ENCODE data around the gene CRYGA.
"Not testable (repeated sequence)": the region's sequence is repeated elsewhere in the genome, so short reads cannot be mapped to it uniquely, and the experiment has no call there.

CRYGA gene

DNA sequence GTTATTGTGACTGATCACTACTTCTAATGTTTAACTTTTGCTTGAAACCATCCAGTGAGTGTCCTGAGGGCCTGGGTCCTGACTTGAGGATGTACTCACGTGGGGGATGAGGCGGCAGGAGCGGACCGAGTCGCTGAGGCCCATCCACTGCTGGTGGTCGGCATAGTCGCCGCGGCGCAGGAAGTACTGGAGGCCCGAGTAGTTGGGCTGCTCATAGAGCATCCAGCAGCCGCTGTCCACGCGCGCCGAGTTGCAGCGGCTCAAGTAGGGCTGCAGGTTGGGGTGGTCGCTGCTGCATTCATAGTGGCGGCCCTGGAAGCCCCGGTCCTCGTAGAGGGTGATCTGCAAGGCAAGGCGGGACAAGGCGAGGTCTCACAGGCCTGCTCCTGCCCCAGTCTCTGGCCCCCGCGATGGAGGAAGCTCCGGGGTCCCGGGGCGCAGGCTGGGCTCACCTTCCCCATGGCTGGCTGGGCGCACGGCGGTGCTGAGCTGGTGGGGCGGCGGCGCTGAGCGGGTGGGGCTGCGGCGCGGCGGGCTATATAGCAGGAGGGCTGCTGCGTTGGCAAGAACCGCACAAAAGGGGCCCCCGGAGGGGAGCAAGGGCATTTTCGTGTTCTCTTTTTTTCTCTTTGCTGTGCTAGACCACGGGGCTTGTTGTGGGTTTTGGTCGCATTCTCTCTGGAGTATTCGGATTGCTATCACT is 39.2 kb downstream of the CRYGA start, which contains the start of gene CRYGD:
CRYGD (minus strand) TSS at position 512 of the 703 bp plus-strand sequence; CDS start at position 461, 51 bp downstream.
- DNase-seq = not testable (repeated sequence)

- DNase-seq = no peak
Measured at GRCh38 chr2:208122248-208122647, 41.1 kb downstream of the CRYGA start.

DNA sequence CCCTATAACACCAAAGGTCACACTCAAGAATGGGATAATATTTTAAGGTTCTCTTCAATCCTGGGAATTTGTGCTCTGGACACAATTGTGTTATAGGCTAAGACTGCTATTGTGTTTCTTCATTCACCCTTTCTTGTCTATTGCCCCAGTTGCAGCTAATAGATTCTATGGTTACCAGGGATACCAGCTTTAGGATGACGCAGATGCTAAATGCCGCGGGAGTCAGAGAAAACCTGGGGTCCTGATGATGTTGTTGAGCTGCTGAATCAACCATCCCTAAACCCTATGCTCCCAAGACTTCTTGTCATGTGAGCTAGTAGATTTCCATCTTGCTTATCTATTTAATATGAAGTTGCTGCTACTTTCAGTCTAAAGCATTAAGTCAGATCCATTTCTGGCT is 44.5 kb downstream of the CRYGA start:
- no peak for DNase-seq

- not testable (repeated sequence) for DNase-seq
Measured at GRCh38 chr2:208117390-208117789, 46.0 kb downstream of the CRYGA start.

DNA sequence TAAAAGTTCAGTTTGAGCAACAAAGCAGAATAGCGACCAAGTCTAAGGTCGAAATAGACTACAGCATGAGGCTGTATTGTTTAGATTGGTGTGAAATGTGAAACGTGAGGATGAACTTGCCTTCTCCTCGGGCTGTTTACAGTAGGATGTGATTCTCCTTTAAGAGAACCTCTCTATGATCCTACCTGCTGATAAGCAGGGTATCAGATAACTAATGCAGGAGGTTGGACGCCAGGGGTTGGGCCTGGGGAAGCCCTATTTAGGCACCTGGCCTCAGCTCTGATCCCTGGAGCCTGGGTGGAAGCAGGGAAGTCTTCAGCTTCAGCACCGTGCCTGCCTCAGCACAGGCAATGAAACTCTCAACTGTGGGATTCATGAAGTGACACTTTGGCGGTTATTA is 50.4 kb downstream of the CRYGA start:
- no peak for DNase-seq

GRCh38 chr2:208112273-208112745 is 51.1 kb downstream of the CRYGA start:
- DNase-seq = not testable (repeated sequence)
